GM12878 (cell line): ENCODE data around the gene METTL16. TPM values are rescaled to one million over a fixed set of nuclear protein-coding genes. Genes with fewer than 3 reads are reported as not detected.

ENCODE experiments used
- ATAC-seq: fragments of 200-7000 bp; cut with Tn5 transposase; 3 replicates; pipeline ENCODE4 v1.9.1; 2020; ENCODE audit warnings: mild to moderate bottlenecking, moderate library complexity
- BruUV-seq: library from RNA; stranded (reverse); fragments of 400-500 nt; replicated peaks from 2 replicates; lab custom pipeline; 2021; lab: Mats Ljungman, UMichigan
- CTCF ChIA-PET: fragments of 300-600 bp; sonication (Branson Sonifier 250); formaldehyde crosslinking; extraction: SDS; loops from one replicate; lab custom pipeline; 2021; ENCODE audit warnings: inconsistent platforms; lab: Yijun Ruan, JAX
- POLR2A ChIA-PET: fragments of 350-600 bp; formaldehyde crosslinking; extraction: SDS; loops from one replicate; lab custom pipeline; 2021; ENCODE audit warnings: inconsistent platforms; lab: Charles Lee
- RAD21 ChIA-PET: fragments of 300-600 bp; sonication (Branson Sonifier 250); formaldehyde crosslinking; loops from one replicate; lab custom pipeline; 2023; ENCODE audit warnings: antibody characterized with exemption; ENCODE audit not compliant: unreplicated experiment; lab: Charles Lee
- SMC1A ChIA-PET: fragments of 300-600 bp; sonication (Branson Sonifier 250); formaldehyde crosslinking; loops from one replicate; lab custom pipeline; 2023; ENCODE audit not compliant: unreplicated experiment, uncharacterized antibody; lab: Charles Lee
- DNase-seq: peaks from one replicate; pipeline ENCODE4 v3.0.0-alpha.2; 2011; ENCODE audit warnings: low read depth, low spot score
- FAIRE-seq: peaks from 3 replicates; lab custom pipeline; 2011; peaks lifted over from hg19 to GRCh38; lab: Jason Lieb, UNC
- H2AFZ ChIP-seq: 2 replicates; pipeline ENCODE4 v1.6.0; 2011; ENCODE audit warnings: low read depth, low read length, control low read depth; ENCODE audit not compliant: control insufficient read depth
- H3K27ac ChIP-seq: 2 replicates; pipeline ENCODE4 v1.5.1; 2011; ENCODE audit warnings: control low read depth; ENCODE audit not compliant: control insufficient read depth, insufficient read depth
- H3K27me3 ChIP-seq, 2 experiments: replicated peaks in 1 of 2; 2 replicates each; pipeline versions ENCODE4 v1.6.0 to v1.6.1; 2011; ENCODE audit warnings: low read length in 1 of 2; ENCODE audit not compliant: control insufficient read depth in 2 of 2, insufficient read depth in 2 of 2
- H3K36me3 ChIP-seq, 2 experiments: 2 replicates each; pipeline ENCODE4 v1.5.1; 2011; ENCODE audit warnings: low read length in 1 of 2; ENCODE audit not compliant: control insufficient read depth in 2 of 2, insufficient read depth in 2 of 2
- H3K4me1 ChIP-seq: 2 replicates; pipeline ENCODE4 v1.6.1; 2011; ENCODE audit warnings: mild to moderate bottlenecking, low read length, moderate library complexity, mixed read lengths; ENCODE audit not compliant: control insufficient read depth, insufficient read depth
- H3K4me2 ChIP-seq: 2 replicates; pipeline ENCODE4 v1.6.0; 2011; ENCODE audit warnings: control low read depth; ENCODE audit not compliant: control insufficient read depth, insufficient read depth
- H3K4me3 ChIP-seq: fragments of 200-600 bp; sonication (generic); 2 replicates; pipeline ENCODE4 v1.5.1; 2016
- H3K79me2 ChIP-seq: 2 replicates; pipeline ENCODE4 v1.6.0; 2011; ENCODE audit warnings: low read length; ENCODE audit not compliant: control insufficient read depth, insufficient read depth
- H3K9ac ChIP-seq: 2 replicates; pipeline ENCODE4 v1.8.0; 2011; ENCODE audit warnings: low read length, control low read depth, mixed read lengths; ENCODE audit not compliant: control insufficient read depth, insufficient read depth
- H3K9me3 ChIP-seq: replicated peaks from 3 replicates; pipeline ENCODE4 v1.5.1; 2011; ENCODE audit warnings: mild to moderate bottlenecking, low read length; ENCODE audit not compliant: control insufficient read depth, insufficient read depth
- H4K20me1 ChIP-seq: 2 replicates; pipeline ENCODE4 v1.6.0; 2011; ENCODE audit not compliant: control insufficient read depth, insufficient read depth
- CHD1 ChIP-seq: IDR thresholded peaks from 2 replicates; pipeline ENCODE4 v1.6.1; 2012; ENCODE audit warnings: low read depth, low read length, improper control_type of control experiment
- RFX5 ChIP-seq: IDR thresholded peaks from 2 replicates; pipeline ENCODE4 v1.6.1; 2011; ENCODE audit warnings: low read depth, low read length, improper control_type of control experiment
- YBX1 ChIP-seq: fragments of 450-650 bp; IDR thresholded peaks from 2 replicates; pipeline ENCODE4 v1.6.1; 2016; ENCODE audit warnings: antibody characterized with exemption
- WGBS: methylation state at CpG from one replicate; pipeline ENCODE4 v1.1.6; 2016; ENCODE audit warnings: low lambda C conversion rate; ENCODE audit not compliant: insufficient replicate concordance, insufficient coverage; ENCODE audit errors: missing lambda C conversion rate; 5-methylcytosine and 5-hydroxymethylcytosine counted together
- in situ Hi-C: fragments of 300-500 bp; cut with MboI; formaldehyde crosslinking; loops from 9 replicates; pipeline ENCODE4 v1.14.3; 2018; ENCODE audit warnings: mixed read lengths
- intact Hi-C: fragments of 100-400 bp; cut with micrococcal nuclease; formaldehyde crosslinking; loops from one replicate; pipeline ENCODE4 v1.14.2; 2022; ENCODE audit not compliant: unreplicated experiment
- polyA plus RNA-seq, 11 experiments: library from polyadenylated mRNA; depleted of rRNA in 4 of 11; unstranded in 6 of 11; stranded (reverse) in 5 of 11; fragments of >200 nt; fragmentation: Nextera tagmentation in 4 of 11; fragmentation: Illumina TruSeq in 1 of 11; extraction: Ambion mirVana in 4 of 11; extraction: Trizol in 1 of 11; gene quantifications; 1 replicate in 1 of 11; 2 replicates in 10 of 11; pipeline versions ENCODE4 v1.2.1 to v1.2.3, GENCODE V29; 2011 to 2016; ENCODE audit warnings: inconsistent platforms in 2 of 11, missing spikeins in 2 of 11, low read depth in 1 of 11
- total RNA-seq, 4 experiments: library from RNA; depleted of rRNA in 3 of 4; stranded (reverse); fragments of >200 nt in 3 of 4; fragmentation: Illumina TruSeq in 1 of 4; extraction: Trizol in 1 of 4; gene quantifications; 2 replicates each; pipeline versions ENCODE4 v1.2.1 to v1.2.3, GENCODE V29; 2013 to 2021
- TF ChIP-seq, protein P1 (sequence below): fragments of 450-650 bp; conservative IDR thresholded peaks from 2 replicates; pipeline ENCODE4 v1.6.1; 2017; ENCODE audit warnings: mild to moderate bottlenecking, moderate library complexity
- TF ChIP-seq, protein P2 (sequence below): IDR thresholded peaks from 2 replicates; pipeline ENCODE4 v1.6.1; 2011; ENCODE audit warnings: mild to moderate bottlenecking, low read depth, low read length, moderate library complexity; ENCODE audit not compliant: insufficient replicate concordance

The METTL16 gene
- total and polyA plus RNA-seq, 10 of the 15 experiments (the other 5 are each of a cell fraction or from before 2014, with no cell fraction given): 15.6 to 34.3 (median 23.7) TPM

DNA sequence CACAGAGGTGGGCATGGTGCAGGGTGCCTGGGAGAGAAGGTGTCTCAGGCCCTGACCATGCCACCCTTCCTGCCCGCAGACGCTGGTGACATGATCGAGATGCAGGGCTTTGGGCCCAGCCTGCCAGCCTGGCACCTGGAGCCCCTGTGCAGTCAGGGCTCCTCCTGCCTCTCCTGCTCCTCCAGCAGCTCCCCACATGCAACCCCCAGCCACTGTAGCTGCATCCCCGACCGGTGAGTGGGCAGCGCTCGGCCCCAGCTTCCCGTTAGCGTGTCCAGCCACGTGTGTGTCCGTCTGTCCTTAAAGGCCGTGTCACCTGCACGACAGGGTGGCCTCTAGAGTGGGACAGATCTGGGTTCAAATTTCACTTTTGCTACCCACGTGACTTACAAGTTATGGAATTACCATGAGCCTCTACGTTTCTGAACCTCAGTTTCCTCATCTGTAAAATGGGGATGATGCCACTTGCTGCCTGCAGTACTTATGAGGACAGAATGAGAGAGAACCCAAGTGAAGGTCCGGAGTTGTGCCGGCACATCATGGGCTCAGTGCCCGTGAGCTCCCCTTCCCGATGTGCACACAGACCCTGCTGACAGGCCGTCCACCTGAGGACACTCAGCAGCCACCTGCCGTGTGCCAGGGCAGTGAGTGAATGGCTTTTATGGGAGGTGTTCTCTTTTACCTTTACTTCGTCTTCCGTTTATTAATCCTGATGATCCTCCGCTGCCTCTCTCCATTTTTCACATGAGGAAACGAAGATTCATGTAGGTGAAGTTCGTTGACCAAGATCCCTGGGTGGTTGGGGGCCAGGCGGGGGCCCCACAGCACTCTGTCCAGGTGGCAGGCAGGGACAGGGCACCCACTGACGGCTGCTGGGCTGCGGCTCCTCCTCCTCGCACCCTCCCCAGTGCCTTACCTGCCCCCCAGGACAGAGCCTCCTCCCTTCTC is 140.2 kb downstream of the METTL16 start:
- RAD21 ChIA-PET: interaction anchor here (2.7 kb wide), 1 partner anchor 11 kb away, joined by 9 read pairs; no protein-coding TSS in a partner anchor
- in situ Hi-C loops: no loop called here
- CTCF ChIA-PET: interaction anchor here (1.4 to 2.2 kb wide), 2 partner anchors 11 to 45 kb away, joined by 4 to 12 read pairs; no protein-coding TSS in a partner anchor

More for the DNA sequence above, 140.2 kb downstream of the METTL16 start:
- H3K9me3 ChIP-seq: no peaks in the 10 kb centered on the region
- 84% methylated on average over 29 of the region's 30 CpGs for WGBS
- POLR2A ChIA-PET: no interaction called here
- no peak overlapping the region for H3K4me3 ChIP-seq
- TF ChIP-seq, protein P1, sequence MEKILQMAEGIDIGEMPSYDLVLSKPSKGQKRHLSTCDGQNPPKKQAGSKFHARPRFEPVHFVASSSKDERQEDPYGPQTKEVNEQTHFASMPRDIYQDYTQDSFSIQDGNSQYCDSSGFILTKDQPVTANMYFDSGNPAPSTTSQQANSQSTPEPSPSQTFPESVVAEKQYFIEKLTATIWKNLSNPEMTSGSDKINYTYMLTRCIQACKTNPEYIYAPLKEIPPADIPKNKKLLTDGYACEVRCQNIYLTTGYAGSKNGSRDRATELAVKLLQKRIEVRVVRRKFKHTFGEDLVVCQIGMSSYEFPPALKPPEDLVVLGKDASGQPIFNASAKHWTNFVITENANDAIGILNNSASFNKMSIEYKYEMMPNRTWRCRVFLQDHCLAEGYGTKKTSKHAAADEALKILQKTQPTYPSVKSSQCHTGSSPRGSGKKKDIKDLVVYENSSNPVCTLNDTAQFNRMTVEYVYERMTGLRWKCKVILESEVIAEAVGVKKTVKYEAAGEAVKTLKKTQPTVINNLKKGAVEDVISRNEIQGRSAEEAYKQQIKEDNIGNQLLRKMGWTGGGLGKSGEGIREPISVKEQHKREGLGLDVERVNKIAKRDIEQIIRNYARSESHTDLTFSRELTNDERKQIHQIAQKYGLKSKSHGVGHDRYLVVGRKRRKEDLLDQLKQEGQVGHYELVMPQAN: no peak
- TF ChIP-seq RFX5 (no peak), CHD1 (no peak), YBX1 (no peak)
- TF ChIP-seq, protein P2, sequence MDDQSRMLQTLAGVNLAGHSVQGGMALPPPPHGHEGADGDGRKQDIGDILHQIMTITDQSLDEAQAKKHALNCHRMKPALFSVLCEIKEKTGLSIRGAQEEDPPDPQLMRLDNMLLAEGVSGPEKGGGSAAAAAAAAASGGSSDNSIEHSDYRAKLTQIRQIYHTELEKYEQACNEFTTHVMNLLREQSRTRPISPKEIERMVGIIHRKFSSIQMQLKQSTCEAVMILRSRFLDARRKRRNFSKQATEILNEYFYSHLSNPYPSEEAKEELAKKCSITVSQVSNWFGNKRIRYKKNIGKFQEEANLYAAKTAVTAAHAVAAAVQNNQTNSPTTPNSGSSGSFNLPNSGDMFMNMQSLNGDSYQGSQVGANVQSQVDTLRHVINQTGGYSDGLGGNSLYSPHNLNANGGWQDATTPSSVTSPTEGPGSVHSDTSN: no peak
- TF ChIP-seq, all 136 proteins: peak for 0
- Histone ChIP-seq H3K79me2 (no peaks in the 10 kb centered on the region), H3K4me2 (no peak overlapping the region), H3K4me1 (no peaks in the 10 kb centered on the region), H4K20me1 (no peaks in the 10 kb centered on the region), H3K36me3 (no peaks in the 10 kb centered on the region; a peak in 1 of 4 replicates), H3K9ac (no peak overlapping the region), H2AFZ (no peak overlapping the region), H3K27ac (no peak overlapping the region), H3K27me3 (no peaks in the 10 kb centered on the region)
- no peak for FAIRE-seq
- intact Hi-C loops: no loop called here
- ATAC-seq: no peak
- no peak for DNase-seq
- no TSS peak for BruUV-seq
- SMC1A ChIA-PET: interaction anchor here (1.4 kb wide), 1 partner anchor 11 kb away, joined by 4 read pairs; no protein-coding TSS in a partner anchor
